HepG2 (cell line): Measurements from ENCODE around the gene RNF8. TPM values are rescaled to one million over a fixed set of nuclear protein-coding genes. Genes with fewer than 3 reads are reported as not detected.

Source experiments
- CBX2 ChIP-seq, 2 experiments: fragments of 200-600 bp in 1 of 2; sonication (generic); formaldehyde crosslinking in 1 of 2; IDR thresholded peaks; 2 replicates each; pipeline versions ENCODE4 v1.7.0 to v1.8.1; 2018 to 2022; ENCODE audit warnings: low read depth in 2 of 2, low read length in 1 of 2, mild to moderate bottlenecking in 1 of 2, missing genetic modification reagents in 1 of 2
- FOXM1 ChIP-seq: sonication (generic); formaldehyde crosslinking; IDR thresholded peaks from 2 replicates; pipeline ENCODE4 v1.5.0; 2020; ENCODE audit warnings: missing genetic modification reagents
- GTF2F1 ChIP-seq: fragments of 150-350 bp; IDR thresholded peaks from 2 replicates; pipeline ENCODE4 v1.6.1; 2014; ENCODE audit warnings: low read length
- GTF3A ChIP-seq: sonication (generic); formaldehyde crosslinking; conservative IDR thresholded peaks from 2 replicates; pipeline ENCODE4 v1.4.0; 2020; ENCODE audit warnings: mild to moderate bottlenecking, missing genetic modification reagents
- HNF4G ChIP-seq, 2 experiments: sonication (generic) in 1 of 2; formaldehyde crosslinking in 1 of 2; IDR thresholded peaks; 2 replicates each; pipeline versions ENCODE4 v1.4.0 to v1.6.1; 2011 to 2020; ENCODE audit warnings: borderline replicate concordance in 2 of 2, low read depth in 2 of 2, mild to moderate bottlenecking in 2 of 2, low read length in 1 of 2, missing genetic modification reagents in 1 of 2, moderate library complexity in 1 of 2
- JUND ChIP-seq: sonication (generic); formaldehyde crosslinking; IDR thresholded peaks from 2 replicates; pipeline ENCODE4 v1.8.0; 2022; ENCODE audit warnings: mild to moderate bottlenecking, missing genetic modification reagents
- MBD4 ChIP-seq: IDR thresholded peaks from 2 replicates; pipeline ENCODE4 v1.6.1; 2012; ENCODE audit warnings: low read length, inconsistent platforms, borderline replicate concordance
- MTERF4 ChIP-seq: sonication (generic); formaldehyde crosslinking; IDR thresholded peaks from 2 replicates; pipeline ENCODE4 v1.8.0; 2023; ENCODE audit warnings: mild to moderate bottlenecking, missing genetic modification reagents
- NR2F1 ChIP-seq, 2 experiments: fragments of 450-650 bp in 1 of 2; formaldehyde crosslinking in 1 of 2; IDR thresholded peaks; 2 replicates each; pipeline versions ENCODE4 v1.5.0 to v1.6.1; 2016 to 2020; ENCODE audit warnings: mild to moderate bottlenecking in 1 of 2, missing compliant biosample characterization in 1 of 2, missing genetic modification reagents in 1 of 2, moderate library complexity in 1 of 2
- RFXANK ChIP-seq: IDR thresholded peaks from 2 replicates; pipeline ENCODE4 v1.6.1; 2016
- SMYD3 ChIP-seq: sonication (generic); formaldehyde crosslinking; IDR thresholded peaks from 2 replicates; pipeline ENCODE4 v1.8.1; 2023; ENCODE audit warnings: mild to moderate bottlenecking, missing genetic modification reagents
- SRF ChIP-seq: IDR thresholded peaks from 2 replicates; pipeline ENCODE4 v1.6.1; 2011; ENCODE audit warnings: mild to moderate bottlenecking, low read depth, low read length, moderate library complexity
- ZNF10 ChIP-seq: sonication (generic); formaldehyde crosslinking; IDR thresholded peaks from 2 replicates; pipeline ENCODE4 v1.4.0; 2020; ENCODE audit warnings: mild to moderate bottlenecking, low read depth, missing genetic modification reagents, borderline replicate concordance
- ZNF275 ChIP-seq: sonication (generic); formaldehyde crosslinking; IDR thresholded peaks from 2 replicates; pipeline ENCODE4 v1.8.0; 2022; ENCODE audit warnings: missing genetic modification reagents, mild to moderate bottlenecking, inconsistent platforms, borderline replicate concordance
- ZNF317 ChIP-seq: sonication (generic); formaldehyde crosslinking; IDR thresholded peaks from 2 replicates; pipeline ENCODE4 v1.5.0; 2020; ENCODE audit warnings: mild to moderate bottlenecking, missing genetic modification reagents
- ZNF510 ChIP-seq: sonication (generic); formaldehyde crosslinking; IDR thresholded peaks from 2 replicates; pipeline ENCODE4 v1.4.0; 2020; ENCODE audit warnings: low read depth, mild to moderate bottlenecking, missing genetic modification reagents
- ZNF605 ChIP-seq: sonication (generic); formaldehyde crosslinking; IDR thresholded peaks from 2 replicates; pipeline ENCODE4 v1.8.0; 2022; ENCODE audit warnings: mild to moderate bottlenecking, missing genetic modification reagents
- polyA plus RNA-seq, 8 experiments: library from polyadenylated mRNA; depleted of rRNA in 3 of 8; stranded (reverse) in 7 of 8; unstranded in 1 of 8; fragments of >200 nt; fragmentation: Illumina TruSeq in 4 of 8; extraction: Trizol in 4 of 8; gene quantifications; 2 replicates each; pipeline versions ENCODE4 v1.2.1 to v1.2.3, GENCODE V29; 2011 to 2016; ENCODE audit warnings: low read depth in 4 of 8, missing spikeins in 1 of 8, mixed read lengths in 1 of 8; ENCODE audit not compliant: insufficient read depth in 1 of 8
- total RNA-seq, 5 experiments: library from RNA; depleted of rRNA; stranded (reverse); fragments of >200 nt; fragmentation: Illumina TruSeq; extraction: Trizol; gene quantifications; 2 replicates each; pipeline ENCODE4 v1.2.3, GENCODE V29; 2016; ENCODE audit warnings: low read depth in 1 of 5

The RNF8 gene
- total and polyA plus RNA-seq, 2 of the 13 experiments (the other 11 are each of a cell fraction or from before 2014, with no cell fraction given): 21.8 to 47.6 TPM

GRCh38 chr6:37353761-37354525 lies at the start of gene RNF8 (continued):
- TF ChIP-seq ZNF275 (CRISPR knock-in tag): peak; percentile 72
- TF ChIP-seq ZNF317: peak; percentile 65; the same call in 1 of the 2 replicates
- no peak for TF ChIP-seq SMYD3
- peak; percentile 87; the same call in 1 of the 2 replicates for TF ChIP-seq GTF3A (CRISPR knock-in tag)
- no peak for TF ChIP-seq JUND (CRISPR knock-in tag)
- no peak for TF ChIP-seq RFXANK (CRISPR knock-in tag)
- TF ChIP-seq CBX2 (IDR thresholded peaks at IDR 0.05; ENCODE audit: low read depth, low read length): no peak
- no peak for TF ChIP-seq CBX2 (CRISPR knock-in tag; IDR thresholded peaks at IDR 0.05; ENCODE audit: low read depth)
- TF ChIP-seq HNF4G (IDR thresholded peaks at IDR 0.05; ENCODE audit: borderline replicate concordance, low read depth, low read length): no peak
- TF ChIP-seq HNF4G (CRISPR knock-in tag; IDR thresholded peaks at IDR 0.05; ENCODE audit: borderline replicate concordance, low read depth): no peak
- no peak; the same call in 1 of the 2 replicates for TF ChIP-seq ZNF605
- TF ChIP-seq NR2F1 (CRISPR knock-in tag; IDR thresholded peaks at IDR 0.05): no peak
- TF ChIP-seq MTERF4 (CRISPR knock-in tag): no peak; the same call in 1 of the 2 replicates
- no peak for TF ChIP-seq MBD4
- TF ChIP-seq FOXM1 (CRISPR knock-in tag): 0 out of 2 replicates have a peak, but pooled peaks have one; percentile 15
- no peak for TF ChIP-seq GTF2F1
- no peak for TF ChIP-seq ZNF10
- peak; percentile 87 for TF ChIP-seq SRF
- TF ChIP-seq ZNF510: peak; percentile 62
